Ishikawa (cell line): Measurements from ENCODE around the gene ZFR.

Experiments used
- CEBPB ChIP-seq: IDR thresholded peaks from 2 replicates; pipeline ENCODE4 v1.6.1; 2012
- CREB1 ChIP-seq: IDR thresholded peaks from 2 replicates; pipeline ENCODE4 v1.6.1; 2012; ENCODE audit warnings: low read depth
- EGR1 ChIP-seq: IDR thresholded peaks from 2 replicates; pipeline ENCODE4 v1.6.1; 2012
- EP300 ChIP-seq: IDR thresholded peaks from 2 replicates; pipeline ENCODE4 v1.6.1; 2012; ENCODE audit warnings: borderline replicate concordance
- FOXM1 ChIP-seq: IDR thresholded peaks from 2 replicates; pipeline ENCODE4 v1.6.1; 2012; ENCODE audit warnings: low read depth, borderline replicate concordance
- NFIC ChIP-seq: IDR thresholded peaks from 2 replicates; pipeline ENCODE4 v1.6.1; 2012
- RAD21 ChIP-seq: IDR thresholded peaks from 2 replicates; pipeline ENCODE4 v1.6.1; 2012; ENCODE audit warnings: low read depth
- TAF1 ChIP-seq: IDR thresholded peaks from 2 replicates; pipeline ENCODE4 v1.6.1; 2012; ENCODE audit warnings: low read depth, mild to moderate bottlenecking
- TCF12 ChIP-seq: IDR thresholded peaks from 2 replicates; pipeline ENCODE4 v1.6.1; 2012; ENCODE audit warnings: low read depth
- TEAD4 ChIP-seq: IDR thresholded peaks from 2 replicates; pipeline ENCODE4 v1.6.1; 2012
- YY1 ChIP-seq: IDR thresholded peaks from 2 replicates; pipeline ENCODE4 v1.6.1; 2012; ENCODE audit warnings: low read depth
- ZBTB7A ChIP-seq: IDR thresholded peaks from 2 replicates; pipeline ENCODE4 v1.6.1; 2012; ENCODE audit warnings: low read depth
- TF ChIP-seq, protein P1 (sequence below): IDR thresholded peaks from 2 replicates; pipeline ENCODE4 v1.6.1; 2012
- TF ChIP-seq, protein P2 (sequence below): IDR thresholded peaks from 2 replicates; pipeline ENCODE4 v1.6.1; 2012; ENCODE audit warnings: low read depth, mild to moderate bottlenecking
- TF ChIP-seq, protein P3 (sequence below): IDR thresholded peaks from 2 replicates; pipeline ENCODE4 v1.6.1; 2012

ZFR gene

DNA sequence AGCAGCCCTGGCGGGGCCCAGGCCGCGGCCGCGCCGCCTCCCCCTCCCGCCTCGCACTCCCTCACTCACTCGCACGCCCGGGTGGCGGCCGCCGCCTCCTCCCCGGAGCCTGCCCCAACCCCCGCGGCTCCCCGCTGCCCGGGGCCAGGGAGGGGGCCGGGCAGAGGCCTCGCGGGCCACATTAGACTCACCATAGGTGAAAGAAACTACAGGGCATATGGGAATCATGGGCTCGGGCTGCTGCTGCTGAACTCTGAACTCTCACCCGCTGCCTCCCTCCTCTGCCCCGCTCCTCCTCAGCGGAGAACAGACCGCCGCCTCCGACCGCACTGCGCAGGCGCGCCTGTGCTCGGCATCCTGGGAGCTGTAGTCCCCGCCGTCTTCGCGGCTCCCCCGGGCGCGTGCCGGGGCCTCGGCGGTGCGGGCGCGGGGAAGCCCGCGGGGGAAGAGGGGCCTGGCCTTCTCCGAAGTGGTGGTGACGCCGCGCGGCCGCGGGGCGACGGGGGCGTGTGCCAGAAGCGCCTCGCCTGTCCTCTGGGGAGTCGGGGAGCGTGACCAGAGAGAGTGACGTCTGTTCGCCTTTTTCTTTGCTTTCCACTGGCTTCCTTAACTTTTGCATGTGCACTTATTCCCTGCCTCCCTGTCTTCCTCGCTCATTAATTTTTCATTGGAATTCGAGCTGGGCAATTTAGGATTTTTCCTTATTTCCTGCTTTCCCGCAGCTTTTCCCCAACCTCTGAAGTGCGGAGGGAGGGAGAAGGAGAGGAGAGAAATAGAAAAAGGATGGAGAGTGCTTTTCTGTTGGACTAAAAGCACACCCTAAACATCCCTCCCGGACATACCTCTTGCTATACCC lies at the start of gene ZFR:
Gene ZFR, minus strand, starts transcription at position 310 of the 856 bp plus-strand sequence. Its CDS starts 82 bp downstream, at position 228.
- TF ChIP-seq CEBPB (no peak), TAF1 (peak; percentile 61)
- TF ChIP-seq, protein P1, sequence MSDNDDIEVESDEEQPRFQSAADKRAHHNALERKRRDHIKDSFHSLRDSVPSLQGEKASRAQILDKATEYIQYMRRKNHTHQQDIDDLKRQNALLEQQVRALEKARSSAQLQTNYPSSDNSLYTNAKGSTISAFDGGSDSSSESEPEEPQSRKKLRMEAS: peak; percentile 99

DNA sequence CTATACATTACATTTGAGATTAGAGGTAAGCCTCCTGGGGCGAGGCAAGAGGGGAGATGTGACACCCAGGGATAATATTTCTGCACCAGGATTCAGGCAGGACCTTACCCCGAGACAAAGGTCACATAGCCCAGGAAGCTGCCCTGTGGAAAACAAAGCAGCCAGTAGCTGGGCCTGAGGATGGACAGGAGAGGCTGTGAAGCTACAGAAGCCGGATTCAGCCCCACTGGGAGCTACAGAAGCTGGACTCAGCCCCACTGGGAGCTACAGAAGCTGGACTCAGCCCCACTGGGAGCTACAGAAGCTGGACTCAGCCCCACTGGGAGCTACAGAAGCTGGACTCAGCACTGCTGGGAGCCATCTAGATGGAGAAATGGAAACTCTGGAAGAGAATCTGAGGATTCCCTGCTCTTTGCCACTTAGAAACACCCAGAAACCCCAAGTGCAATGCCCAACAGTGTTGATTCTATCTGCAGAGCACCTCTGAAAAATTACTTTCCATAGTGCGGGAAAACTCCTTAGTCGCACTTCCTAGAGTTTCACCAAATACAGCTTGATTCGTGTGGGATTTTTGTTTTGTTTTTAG lies 46.5 kb upstream of the ZFR start:
- TF ChIP-seq FOXM1 (no peak), CEBPB (no peak), TAF1 (no peak)
- TF ChIP-seq, protein P1: no peak

DNA sequence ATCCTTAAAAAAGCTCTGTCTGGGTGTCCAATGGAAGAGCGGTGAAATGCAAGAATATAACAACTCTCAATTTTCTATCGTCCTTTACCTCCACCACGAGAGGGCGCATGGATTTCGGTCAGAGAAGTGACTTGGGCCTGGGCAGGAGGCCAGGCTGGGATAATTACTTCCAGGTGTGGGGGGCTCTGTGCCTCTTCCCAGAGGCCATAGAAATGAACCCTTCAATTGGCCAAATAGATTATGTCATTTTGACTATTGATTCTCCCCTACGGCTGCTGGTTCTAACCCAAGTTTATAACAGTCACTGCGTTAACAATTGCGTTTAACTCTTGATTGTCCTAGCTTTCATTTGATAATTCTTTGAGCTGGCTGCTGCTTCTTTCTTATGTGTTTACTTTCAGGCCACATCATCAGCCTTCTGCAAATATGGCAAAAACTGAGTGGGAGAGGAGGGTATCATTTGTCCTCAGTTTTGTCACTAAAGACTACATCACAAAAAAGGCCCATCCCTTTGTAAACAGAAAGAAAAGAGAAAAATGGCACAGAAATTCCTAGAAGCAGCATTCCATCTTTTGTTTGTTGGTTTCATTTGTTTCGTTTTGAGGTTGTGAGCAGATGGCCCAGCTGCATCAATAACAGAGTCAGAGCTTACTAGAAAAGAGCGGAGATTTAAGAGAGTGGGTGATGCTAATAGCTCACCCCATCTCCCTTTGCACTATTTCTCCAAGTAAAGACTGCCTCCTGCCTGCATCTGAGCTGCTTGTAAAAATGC lies 45.4 kb upstream of the ZFR start:
- TF ChIP-seq EGR1 (no peak), TCF12 (peak; percentile 76), RAD21 (peak; percentile 83), NFIC (peak; percentile 72)

DNA sequence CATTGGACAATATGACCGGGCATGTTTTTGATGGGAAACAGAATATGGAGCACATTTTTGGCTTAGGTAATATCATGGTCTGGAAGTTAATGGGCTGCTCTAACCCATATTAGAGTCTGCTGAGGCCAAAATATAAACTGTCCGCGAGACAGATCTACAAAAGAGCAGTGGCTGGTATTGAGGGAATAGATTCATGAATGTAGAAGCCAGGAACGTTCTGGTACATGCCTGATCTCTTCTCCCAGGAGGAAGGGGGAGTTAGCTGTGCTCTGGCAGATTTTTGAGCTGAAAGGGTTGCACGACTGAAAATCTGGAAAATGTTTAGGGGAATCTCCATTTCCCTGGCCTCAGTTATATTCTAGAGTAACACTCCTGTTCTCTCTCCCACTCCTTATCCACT lies 42.9 kb upstream of the ZFR start:
- TF ChIP-seq NFIC: no peak
- TF ChIP-seq, protein P2, sequence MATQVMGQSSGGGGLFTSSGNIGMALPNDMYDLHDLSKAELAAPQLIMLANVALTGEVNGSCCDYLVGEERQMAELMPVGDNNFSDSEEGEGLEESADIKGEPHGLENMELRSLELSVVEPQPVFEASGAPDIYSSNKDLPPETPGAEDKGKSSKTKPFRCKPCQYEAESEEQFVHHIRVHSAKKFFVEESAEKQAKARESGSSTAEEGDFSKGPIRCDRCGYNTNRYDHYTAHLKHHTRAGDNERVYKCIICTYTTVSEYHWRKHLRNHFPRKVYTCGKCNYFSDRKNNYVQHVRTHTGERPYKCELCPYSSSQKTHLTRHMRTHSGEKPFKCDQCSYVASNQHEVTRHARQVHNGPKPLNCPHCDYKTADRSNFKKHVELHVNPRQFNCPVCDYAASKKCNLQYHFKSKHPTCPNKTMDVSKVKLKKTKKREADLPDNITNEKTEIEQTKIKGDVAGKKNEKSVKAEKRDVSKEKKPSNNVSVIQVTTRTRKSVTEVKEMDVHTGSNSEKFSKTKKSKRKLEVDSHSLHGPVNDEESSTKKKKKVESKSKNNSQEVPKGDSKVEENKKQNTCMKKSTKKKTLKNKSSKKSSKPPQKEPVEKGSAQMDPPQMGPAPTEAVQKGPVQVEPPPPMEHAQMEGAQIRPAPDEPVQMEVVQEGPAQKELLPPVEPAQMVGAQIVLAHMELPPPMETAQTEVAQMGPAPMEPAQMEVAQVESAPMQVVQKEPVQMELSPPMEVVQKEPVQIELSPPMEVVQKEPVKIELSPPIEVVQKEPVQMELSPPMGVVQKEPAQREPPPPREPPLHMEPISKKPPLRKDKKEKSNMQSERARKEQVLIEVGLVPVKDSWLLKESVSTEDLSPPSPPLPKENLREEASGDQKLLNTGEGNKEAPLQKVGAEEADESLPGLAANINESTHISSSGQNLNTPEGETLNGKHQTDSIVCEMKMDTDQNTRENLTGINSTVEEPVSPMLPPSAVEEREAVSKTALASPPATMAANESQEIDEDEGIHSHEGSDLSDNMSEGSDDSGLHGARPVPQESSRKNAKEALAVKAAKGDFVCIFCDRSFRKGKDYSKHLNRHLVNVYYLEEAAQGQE: no peak
- TF ChIP-seq, protein P1: no peak
- no peak for TF ChIP-seq ZBTB7A
- TF ChIP-seq TCF12: no peak
- no peak for TF ChIP-seq EP300
- TF ChIP-seq EGR1: no peak
- no peak for TF ChIP-seq FOXM1
- TF ChIP-seq TEAD4: no peak
- TF ChIP-seq CREB1: no peak
- TF ChIP-seq CEBPB: no peak

DNA sequence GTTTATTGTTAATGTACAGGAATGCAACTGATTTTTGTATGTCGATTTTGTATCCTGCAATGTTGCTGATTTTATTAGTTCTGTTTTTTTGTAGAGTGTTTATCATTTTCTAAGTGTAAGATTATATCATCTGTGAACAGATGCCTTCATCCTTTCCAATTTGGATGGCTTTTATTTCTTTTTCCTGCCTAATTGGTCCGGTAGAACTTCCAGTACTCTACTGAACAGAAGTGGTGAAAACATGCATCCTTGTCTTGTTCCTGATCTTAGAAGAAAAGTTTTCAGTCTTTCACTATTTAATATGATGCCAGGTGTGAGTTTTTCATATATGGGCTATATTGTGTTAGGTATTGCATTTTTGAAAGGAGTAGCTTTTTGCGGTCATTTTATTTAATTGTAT lies 42.5 kb upstream of the ZFR start:
- no peak for TF ChIP-seq YY1
- TF ChIP-seq, protein P1: no peak
- TF ChIP-seq RAD21: no peak
- TF ChIP-seq NFIC: no peak
- TF ChIP-seq, protein P2: no peak
- no peak for TF ChIP-seq FOXM1
- no peak for TF ChIP-seq TCF12
- TF ChIP-seq, protein P3, sequence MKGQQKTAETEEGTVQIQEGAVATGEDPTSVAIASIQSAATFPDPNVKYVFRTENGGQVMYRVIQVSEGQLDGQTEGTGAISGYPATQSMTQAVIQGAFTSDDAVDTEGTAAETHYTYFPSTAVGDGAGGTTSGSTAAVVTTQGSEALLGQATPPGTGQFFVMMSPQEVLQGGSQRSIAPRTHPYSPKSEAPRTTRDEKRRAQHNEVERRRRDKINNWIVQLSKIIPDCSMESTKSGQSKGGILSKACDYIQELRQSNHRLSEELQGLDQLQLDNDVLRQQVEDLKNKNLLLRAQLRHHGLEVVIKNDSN: no peak
- no peak for TF ChIP-seq TEAD4
- TF ChIP-seq EP300: no peak

DNA sequence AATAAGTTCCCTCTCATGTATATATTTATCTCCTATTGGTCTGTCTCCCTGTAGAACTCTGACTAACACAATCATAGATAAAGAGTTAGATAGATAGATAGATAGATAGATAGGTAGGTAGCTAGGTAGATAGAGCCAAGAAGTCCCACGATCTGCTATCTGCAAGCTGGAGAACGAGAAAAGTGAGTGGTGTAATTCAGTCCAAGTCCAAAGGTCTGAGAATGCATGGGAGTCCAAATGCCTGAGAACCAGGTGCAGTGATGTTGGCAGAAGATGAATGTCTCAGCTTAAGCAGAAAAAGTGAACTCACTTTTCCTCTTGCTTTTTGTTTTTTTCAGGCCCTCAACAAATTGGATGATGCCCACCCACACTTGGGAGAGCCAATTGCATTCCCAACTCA lies 37.7 kb upstream of the ZFR start:
- TF ChIP-seq TEAD4 (no peak), EP300 (no peak), EGR1 (no peak), NFIC (no peak), FOXM1 (no peak), CREB1 (no peak), TAF1 (no peak), RAD21 (no peak), CEBPB (no peak), TCF12 (no peak), YY1 (no peak), ZBTB7A (no peak)
- TF ChIP-seq, protein P1: no peak
- TF ChIP-seq, protein P3: no peak
- TF ChIP-seq, protein P2: no peak
